OCI-LY1 (cell line): ENCODE data around the gene MAGI2.

Experiments used
- EZH2 ChIP-seq: fragments of 200-600 bp; sonication (generic), shearing (Covaris generic); IDR thresholded peaks from 2 replicates; pipeline ENCODE4 v1.8.0; 2017; ENCODE audit warnings: borderline replicate concordance, mixed run types, mild to moderate bottlenecking, antibody characterized with exemption, low read length, moderate library complexity, mixed read lengths
- TF ChIP-seq, protein P1 (sequence below): fragments of 200-600 bp; sonication (generic), shearing (Covaris generic); IDR thresholded peaks from 2 replicates; pipeline ENCODE4 v1.5.1; 2017; ENCODE audit warnings: mild to moderate bottlenecking, antibody characterized with exemption, low read length, moderate library complexity, mixed read lengths

DNA sequence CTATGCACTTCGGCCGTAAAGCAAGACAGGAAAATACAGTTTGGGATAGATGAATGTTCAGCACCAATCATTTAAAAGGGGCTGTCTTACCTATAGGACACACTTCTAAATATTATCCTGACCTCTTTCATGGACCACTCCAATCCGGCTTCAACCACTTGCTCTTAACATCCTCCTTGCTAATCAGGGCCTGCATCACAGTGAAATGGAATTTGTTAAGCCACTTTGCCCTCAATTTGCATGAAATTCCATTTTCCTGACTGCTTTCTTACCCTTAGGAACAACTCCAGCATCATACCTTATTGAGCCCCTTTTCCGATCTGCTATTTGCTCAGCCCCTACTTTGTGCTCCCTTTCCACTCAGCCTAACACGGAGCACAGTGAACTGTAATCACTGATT is 987.6 kb downstream of the MAGI2 start:
- TF ChIP-seq, protein P1, sequence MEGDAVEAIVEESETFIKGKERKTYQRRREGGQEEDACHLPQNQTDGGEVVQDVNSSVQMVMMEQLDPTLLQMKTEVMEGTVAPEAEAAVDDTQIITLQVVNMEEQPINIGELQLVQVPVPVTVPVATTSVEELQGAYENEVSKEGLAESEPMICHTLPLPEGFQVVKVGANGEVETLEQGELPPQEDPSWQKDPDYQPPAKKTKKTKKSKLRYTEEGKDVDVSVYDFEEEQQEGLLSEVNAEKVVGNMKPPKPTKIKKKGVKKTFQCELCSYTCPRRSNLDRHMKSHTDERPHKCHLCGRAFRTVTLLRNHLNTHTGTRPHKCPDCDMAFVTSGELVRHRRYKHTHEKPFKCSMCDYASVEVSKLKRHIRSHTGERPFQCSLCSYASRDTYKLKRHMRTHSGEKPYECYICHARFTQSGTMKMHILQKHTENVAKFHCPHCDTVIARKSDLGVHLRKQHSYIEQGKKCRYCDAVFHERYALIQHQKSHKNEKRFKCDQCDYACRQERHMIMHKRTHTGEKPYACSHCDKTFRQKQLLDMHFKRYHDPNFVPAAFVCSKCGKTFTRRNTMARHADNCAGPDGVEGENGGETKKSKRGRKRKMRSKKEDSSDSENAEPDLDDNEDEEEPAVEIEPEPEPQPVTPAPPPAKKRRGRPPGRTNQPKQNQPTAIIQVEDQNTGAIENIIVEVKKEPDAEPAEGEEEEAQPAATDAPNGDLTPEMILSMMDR, result no peak
- TF ChIP-seq EZH2, result no peak
